Naive thymus-derived CD8-positive, alpha-beta T cell (primary cell): Measurements from ENCODE around the gene SPN. TPM values are rescaled to one million over a fixed set of nuclear protein-coding genes. Genes with fewer than 3 reads are reported as not detected.
"Not testable (repeated sequence)": the region's sequence is repeated elsewhere in the genome, so short reads cannot be mapped to it uniquely, and the experiment has no call there.

Experiments
- ATAC-seq, 2 donors: fragments of 150-1000 bp; cut with Tn5 transposase in 1 of 2; sonication (Bioruptor Pico), chemical (Tn5 transposase) in 1 of 2; 1 replicate in 1 of 2; 2 replicates in 1 of 2; pipeline ENCODE4 v1.10.0; 2021; ENCODE audit warnings: mild to moderate bottlenecking in 2 of 2, moderate library complexity in 2 of 2
- POLR2A ChIA-PET: fragments of 350-600 bp; sonication (Branson Sonifier 250); formaldehyde crosslinking; loops from one replicate; lab custom pipeline; 2021; ENCODE audit warnings: antibody characterized with exemption; lab: Charles Lee
- DNase-seq, 10 donors: peaks; one replicate each; pipeline versions ENCODE4 v3.0.0 to v3.0.0-alpha.2; 2020 to 2022
- H3K27ac Mint-ChIP-seq, 10 donors: one replicate each; pipeline ENCODE4 v1.8.0; 2020 to 2022; ENCODE audit warnings: mild to moderate bottlenecking in 10 of 10, mixed read lengths in 10 of 10, moderate library complexity in 4 of 10, inconsistent platforms in 1 of 10
- H3K27me3 Mint-ChIP-seq, 5 donors: one replicate each; pipeline ENCODE4 v1.8.0; 2021 to 2022; ENCODE audit warnings: mixed read lengths in 5 of 5
- H3K36me3 Mint-ChIP-seq, 3 donors: one replicate each; pipeline ENCODE4 v1.8.0; 2020 to 2022; ENCODE audit warnings: mixed read lengths in 3 of 3, mild to moderate bottlenecking in 2 of 3, inconsistent platforms in 1 of 3
- H3K4me1 Mint-ChIP-seq, 4 donors: one replicate each; pipeline ENCODE4 v1.8.0; 2021 to 2022; ENCODE audit warnings: mixed read lengths in 4 of 4
- H3K4me3 Mint-ChIP-seq, 10 donors: one replicate each; pipeline ENCODE4 v1.8.0; 2020 to 2022; ENCODE audit warnings: mild to moderate bottlenecking in 10 of 10, mixed read lengths in 10 of 10, moderate library complexity in 6 of 10, inconsistent platforms in 1 of 10
- H3K9me3 Mint-ChIP-seq, 9 donors: one replicate each; pipeline ENCODE4 v1.8.0; 2020 to 2022; ENCODE audit warnings: mixed read lengths in 9 of 9, mild to moderate bottlenecking in 3 of 9, inconsistent platforms in 1 of 9, moderate library complexity in 1 of 9
- polyA plus RNA-seq, 3 donors: library from polyadenylated mRNA; unstranded; fragments of 300-500 nt; fragmentation: Illumina TruSeq; gene quantifications; one replicate each; pipeline ENCODE4 v1.2.3, GENCODE V29; 2021
- total RNA-seq, 8 experiments: library from RNA in 2 of 8; stranded (reverse) in 2 of 8; gene quantifications; one replicate each; pipeline ENCODE4 v1.2.3 and lab custom pipeline; 2021 to 2026

SPN gene
- total and polyA plus RNA-seq, 5 experiments from 2014 or later, result 91.8 to 124 (median 98.4) TPM

DNA sequence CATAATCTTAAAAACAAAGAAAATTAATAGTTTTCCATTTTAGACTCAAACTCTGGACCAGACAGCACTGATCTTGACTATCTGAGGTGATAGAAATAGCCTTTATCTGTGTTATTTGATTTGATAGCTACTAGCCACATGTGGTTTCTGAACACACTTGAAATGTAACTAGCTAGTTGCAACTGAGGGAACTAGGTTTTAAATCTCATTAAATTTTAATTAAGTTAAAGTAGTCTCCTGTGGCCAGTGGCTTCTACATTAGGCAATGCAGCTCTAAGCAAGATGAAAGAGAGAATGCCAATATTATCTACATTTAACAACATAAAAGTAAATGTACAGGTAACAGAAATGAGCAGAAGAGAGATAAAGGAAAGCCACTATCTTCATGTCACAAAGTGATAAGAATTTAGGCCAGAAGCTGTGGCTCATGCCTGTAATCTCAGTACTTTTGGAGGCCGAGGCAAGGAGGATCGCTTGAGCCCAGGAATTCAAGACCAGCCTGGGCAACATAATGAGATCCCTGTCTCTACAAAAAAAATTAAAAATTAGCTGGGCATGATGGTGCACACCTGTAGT is 11.2 kb upstream of the SPN start:
- no peak for DNase-seq
- Mint-ChIP-seq H3K4me1 (peaks cover 10 to 25% (median 13%) of the 10 kb centered on the region in 4 donors), H3K9me3 (no peaks in the 10 kb centered on the region), H3K36me3 (no peaks in the 10 kb centered on the region), H3K4me3 (no peak overlapping the region), H3K27me3 (no peaks in the 10 kb centered on the region), H3K27ac (no peak overlapping the region)
- ATAC-seq, result no peak
- POLR2A ChIA-PET, result interaction anchor here (0.5 to 1.8 kb wide), 6 partner anchors 10 to 67 kb away, joined by 3 to 5 read pairs (median 3); no protein-coding TSS in a partner anchor

GRCh38 chr16:29653471-29653870 is 9.6 kb upstream of the SPN start:
- Mint-ChIP-seq H3K27ac (peak overlapping the region in 1 of 10 donors; percentile 69), H3K27me3 (no peaks in the 10 kb centered on the region), H3K36me3 (no peaks in the 10 kb centered on the region), H3K4me1 (peaks cover 10 to 25% (median 13%) of the 10 kb centered on the region in 4 donors), H3K4me3 (peak overlapping the region in 1 of 10 donors; percentile 24), H3K9me3 (no peaks in the 10 kb centered on the region)
- POLR2A ChIA-PET, result interaction anchor here (1.9 kb wide), 1 partner anchor 13 kb away, joined by 18 read pairs; no protein-coding TSS in a partner anchor
- DNase-seq (no peak), ATAC-seq (no peak)

DNA sequence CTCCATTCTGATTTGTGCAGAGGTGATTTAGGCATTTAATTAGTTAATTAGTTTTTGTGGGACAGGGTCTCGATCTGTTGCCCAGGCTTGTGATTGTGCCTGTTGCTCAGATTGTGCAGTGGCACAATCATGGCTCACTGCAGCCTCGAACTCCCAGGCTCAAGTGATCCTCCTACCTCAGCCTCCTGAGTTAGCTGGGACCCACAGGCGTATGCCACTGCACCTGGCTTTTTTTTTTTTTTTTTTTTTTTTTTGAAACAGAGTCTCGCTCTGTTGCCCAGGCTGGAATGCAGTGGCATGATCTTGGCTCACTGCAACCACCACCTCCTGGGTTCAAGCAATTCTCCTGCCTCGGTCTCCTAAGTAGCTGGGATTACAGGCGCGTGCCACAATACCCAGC is 9.2 kb upstream of the SPN start:
- Mint-ChIP-seq H3K4me1 (peaks cover 12 to 28% (median 13%) of the 10 kb centered on the region in 4 donors), H3K27ac (peak overlapping the region in 1 of 10 donors; percentile 69)

DNA sequence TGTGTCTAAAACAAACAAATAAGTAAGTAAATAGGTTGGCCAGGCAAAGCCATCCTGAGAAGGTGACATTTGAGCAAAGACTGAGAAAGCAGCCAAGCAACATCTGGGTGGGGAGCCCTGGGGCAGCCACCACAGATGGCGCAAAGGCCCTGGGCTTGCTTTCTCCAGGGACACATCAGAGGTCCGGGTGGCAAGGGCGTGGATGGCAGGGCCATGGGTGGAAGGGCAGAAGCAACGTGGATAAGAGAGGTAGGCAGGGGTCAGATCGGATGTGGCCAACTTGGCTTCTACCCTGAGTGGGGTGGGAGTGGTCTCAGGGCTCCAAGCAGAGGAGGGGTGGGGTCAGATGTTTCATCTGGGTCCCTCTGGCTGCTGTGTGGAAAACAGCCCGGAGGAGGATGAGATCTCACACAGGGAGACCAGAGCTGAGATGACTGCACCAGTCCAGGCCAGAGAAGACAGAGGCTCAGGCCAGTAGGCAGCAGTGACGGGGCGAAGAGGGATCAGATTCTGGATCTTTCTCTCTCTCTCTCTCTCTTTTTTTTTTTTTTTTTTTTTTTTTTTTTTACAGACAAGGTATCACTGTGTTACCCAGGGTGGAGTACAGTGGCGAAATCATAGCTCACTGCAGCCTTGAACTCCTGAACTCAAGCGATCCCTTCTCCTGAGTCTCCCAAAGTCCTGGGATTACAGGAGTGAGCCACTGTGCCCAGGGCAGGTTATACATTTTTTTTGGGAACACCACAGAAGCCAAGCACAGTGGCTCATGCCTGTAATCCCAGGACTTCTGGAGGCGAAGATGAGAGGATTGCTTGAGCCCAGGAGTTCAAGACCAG is 6.1 kb upstream of the SPN start:
- no peak for DNase-seq
- POLR2A ChIA-PET, result no interaction called here
- H3K27ac Mint-ChIP-seq, result peak overlapping the region in 5 of 10 donors; percentile 47 to 82 (median 59)

More for the DNA sequence above, 9.2 kb upstream of the SPN start:
- H3K4me3 Mint-ChIP-seq, result peak overlapping the region in 1 of 10 donors; percentile 24
- POLR2A ChIA-PET, result interaction anchor here (0.7 to 1.9 kb wide), 2 partner anchors 13 to 51 kb away, joined by 6 to 18 read pairs; no protein-coding TSS in a partner anchor
- H3K27me3 Mint-ChIP-seq, H3K9me3 Mint-ChIP-seq, ATAC-seq, H3K36me3 Mint-ChIP-seq, DNase-seq: not testable (repeated sequence)

DNA sequence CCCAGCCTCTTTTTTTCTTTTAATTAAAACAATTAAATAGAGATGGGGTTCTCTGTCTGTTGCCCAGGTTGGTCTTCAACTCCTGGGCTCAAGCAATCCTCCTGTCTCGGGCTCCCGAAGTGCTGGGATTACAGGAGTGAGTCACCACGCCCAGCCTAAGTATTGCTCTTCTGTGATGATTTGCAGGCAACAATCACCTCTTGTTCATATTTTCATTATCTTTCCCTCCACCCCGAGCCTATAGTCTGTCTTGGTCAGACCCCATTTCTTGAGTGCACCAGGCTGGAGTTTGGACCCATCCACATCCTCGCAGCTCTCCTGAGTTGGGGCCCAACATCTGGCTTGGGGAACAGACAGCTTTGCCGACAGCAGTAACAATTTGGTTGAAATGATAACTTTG is 4.3 kb upstream of the SPN start:
- peaks cover 0 to 2% (median 0%) of the 10 kb centered on the region in 3 donors for H3K36me3 Mint-ChIP-seq
- no peaks in the 10 kb centered on the region for H3K9me3 Mint-ChIP-seq
- H3K27ac Mint-ChIP-seq, result peak overlapping the region in 9 of 10 donors; percentile 8 to 82 (median 64)
- H3K4me1 Mint-ChIP-seq, result peaks cover 13 to 42% (median 31%) of the 10 kb centered on the region in 4 donors
- DNase-seq (no peak), ATAC-seq (no peak)
- POLR2A ChIA-PET, result interaction anchor here (1.2 kb wide), 1 partner anchor 12 kb away, joined by 4 read pairs; no protein-coding TSS in a partner anchor
- H3K4me3 Mint-ChIP-seq, result no peak overlapping the region
- H3K27me3 Mint-ChIP-seq, result no peaks in the 10 kb centered on the region

More for the DNA sequence above, 6.1 kb upstream of the SPN start:
- no peaks in the 10 kb centered on the region for H3K36me3 Mint-ChIP-seq
- no peak overlapping the region for H3K4me3 Mint-ChIP-seq
- H3K9me3 Mint-ChIP-seq, result no peaks in the 10 kb centered on the region
- H3K27me3 Mint-ChIP-seq, result no peaks in the 10 kb centered on the region
- H3K4me1 Mint-ChIP-seq, result peaks cover 11 to 37% (median 20%) of the 10 kb centered on the region in 4 donors
- no peak for ATAC-seq

DNA sequence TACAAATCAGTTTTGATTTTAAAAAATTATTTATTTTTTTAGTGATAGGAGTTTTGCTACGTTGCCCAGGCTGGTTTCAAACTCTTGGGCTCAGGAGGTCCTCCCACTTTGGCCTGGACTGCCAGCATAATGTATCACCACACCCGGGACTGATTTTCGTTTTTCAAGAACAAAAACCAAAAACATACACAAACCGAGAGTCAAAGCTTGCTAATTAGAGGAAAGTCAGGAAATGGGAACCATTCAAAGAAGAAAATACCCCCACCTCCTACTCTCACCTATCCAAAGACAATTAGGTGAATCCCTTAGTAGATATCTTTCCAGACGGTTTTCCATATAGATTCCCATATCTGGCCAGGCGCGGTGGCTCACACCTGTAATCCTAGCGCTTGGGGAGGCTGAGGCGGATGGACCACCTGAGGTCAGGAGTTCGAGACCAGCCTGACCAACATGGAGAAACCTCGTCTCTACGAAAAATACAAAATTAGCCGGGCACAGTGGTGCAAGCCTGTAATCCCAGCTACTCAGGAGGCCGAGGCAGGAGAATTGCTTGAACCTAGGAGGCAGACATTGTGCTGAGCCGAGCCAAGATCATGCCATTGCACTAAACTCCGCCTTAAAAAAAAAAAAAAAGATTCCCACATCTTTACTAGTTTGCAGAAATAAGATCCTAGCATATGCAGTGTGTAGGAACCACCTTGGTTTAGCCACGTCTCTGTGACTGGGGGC is 883 bp upstream of the SPN start:
- H3K36me3 Mint-ChIP-seq, result peaks cover 8 to 23% (median 15%) of the 10 kb centered on the region in 3 donors
- peak in 1 of 2 donors; percentile 4 for ATAC-seq
- peaks cover 0 to 3% (median 0%) of the 10 kb centered on the region in 5 donors for H3K27me3 Mint-ChIP-seq
- peaks cover 35 to 68% (median 59%) of the 10 kb centered on the region in 4 donors for H3K4me1 Mint-ChIP-seq
- DNase-seq, result no peak
- POLR2A ChIA-PET, result interaction anchor here (0.5 to 2.2 kb wide), 12 partner anchors 10 to 404 kb away, joined by 3 to 11 read pairs (median 4); partner anchors contain the start of genes ALDOA and QPRT
- H3K27ac Mint-ChIP-seq, result peak overlapping the region; percentile 94 to 100 (median 97)
- H3K9me3 Mint-ChIP-seq, result peaks cover 0 to 4% (median 0%) of the 10 kb centered on the region in 9 donors
- peak overlapping the region; percentile 93 to 99 (median 96) for H3K4me3 Mint-ChIP-seq

DNA sequence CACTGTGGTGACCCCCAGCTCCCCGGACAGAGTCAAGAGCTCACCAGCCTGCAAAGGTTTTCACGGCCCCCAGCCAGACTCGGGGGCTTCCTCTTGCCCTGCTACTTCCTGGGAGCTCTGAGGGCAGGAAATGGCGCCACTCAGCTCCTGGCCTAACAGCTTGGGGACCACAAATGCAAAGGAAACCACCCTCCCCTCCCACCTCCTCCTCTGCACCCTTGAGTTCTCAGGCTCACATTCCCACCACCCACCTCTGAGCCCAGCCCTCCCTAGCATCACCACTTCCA is 375 bp upstream of the SPN start:
- Mint-ChIP-seq H3K27me3 (peaks cover 0 to 3% (median 0%) of the 10 kb centered on the region in 5 donors), H3K27ac (peak overlapping the region; percentile 94 to 100 (median 97)), H3K9me3 (peaks cover 0 to 4% (median 0%) of the 10 kb centered on the region in 9 donors), H3K4me3 (peak overlapping the region; percentile 93 to 99 (median 96)), H3K36me3 (peaks cover 8 to 23% (median 15%) of the 10 kb centered on the region in 3 donors), H3K4me1 (peaks cover 36 to 73% (median 63%) of the 10 kb centered on the region in 4 donors)
- ATAC-seq (peak; percentile 18 to 40), DNase-seq (peak in 7 of 10 donors; percentile 40 to 72 (median 52))
- POLR2A ChIA-PET, result interaction anchor here (0.5 to 2.2 kb wide), 12 partner anchors 11 to 403 kb away, joined by 3 to 11 read pairs (median 4); partner anchors contain the start of genes ALDOA and QPRT

- Mint-ChIP-seq H3K27ac (peak overlapping the region; percentile 94 to 100 (median 97)), H3K4me1 (peaks cover 39 to 77% (median 70%) of the 10 kb centered on the region in 4 donors), H3K27me3 (peaks cover 0 to 3% (median 0%) of the 10 kb centered on the region in 5 donors), H3K9me3 (peaks cover 0 to 4% (median 0%) of the 10 kb centered on the region in 9 donors), H3K36me3 (peaks cover 8 to 26% (median 15%) of the 10 kb centered on the region in 3 donors), H3K4me3 (peak overlapping the region; percentile 93 to 99 (median 96))
- POLR2A ChIA-PET, result interaction anchor here (0.6 to 2.2 kb wide), 10 partner anchors 12 to 402 kb away, joined by 3 to 11 read pairs (median 4); partner anchors contain the start of genes ALDOA, CDIPT and KIF22
- DNase-seq, result peak in 3 of 10 donors; percentile 29 to 41 (median 30)
- ATAC-seq, result peak in 1 of 2 donors; percentile 9
Measured at GRCh38 chr16:29663807-29664090, 702 bp downstream of the SPN start.

GRCh38 chr16:29664091-29664921 is 1.3 kb downstream of the SPN start:
- H3K27me3 Mint-ChIP-seq, result peaks cover 0 to 3% (median 0%) of the 10 kb centered on the region in 5 donors
- H3K9me3 Mint-ChIP-seq, result peaks cover 0 to 4% (median 0%) of the 10 kb centered on the region in 9 donors
- H3K4me1 Mint-ChIP-seq, result peaks cover 39 to 77% (median 69%) of the 10 kb centered on the region in 4 donors
- H3K27ac Mint-ChIP-seq, result peak overlapping the region; percentile 94 to 100 (median 97)
- peaks cover 8 to 26% (median 15%) of the 10 kb centered on the region in 3 donors for H3K36me3 Mint-ChIP-seq
- DNase-seq (peak in 9 of 10 donors; percentile 36 to 77 (median 54)), ATAC-seq (peak; percentile 44 to 49)
- peak overlapping the region; percentile 93 to 99 (median 96) for H3K4me3 Mint-ChIP-seq
- POLR2A ChIA-PET, result interaction anchor here (0.7 to 2.2 kb wide), 9 partner anchors 10 to 402 kb away, joined by 3 to 11 read pairs (median 4); partner anchors contain the start of genes ALDOA, CDIPT and KIF22

GRCh38 chr16:29665294-29666077 is 2.4 kb downstream of the SPN start:
- Mint-ChIP-seq H3K4me3 (peak overlapping the region; percentile 93 to 99 (median 96)), H3K36me3 (peaks cover 8 to 29% (median 15%) of the 10 kb centered on the region in 3 donors), H3K27ac (peak overlapping the region; percentile 94 to 100 (median 97)), H3K4me1 (peaks cover 39 to 82% (median 69%) of the 10 kb centered on the region in 4 donors), H3K27me3 (peaks cover 0 to 3% (median 0%) of the 10 kb centered on the region in 5 donors), H3K9me3 (peaks cover 0 to 4% (median 0%) of the 10 kb centered on the region in 9 donors)
- POLR2A ChIA-PET, result interaction anchor here (0.5 to 2.2 kb wide), 13 partner anchors 9 to 1082 kb away, joined by 3 to 10 read pairs (median 5); partner anchors contain the start of genes ATXN2L and INO80E
- ATAC-seq (peak in 1 of 2 donors; percentile 11), DNase-seq (peak in 5 of 10 donors; percentile 22 to 52 (median 42))
